ENCODE results near the gene CDC34. TPM values are rescaled to one million over a fixed set of nuclear protein-coding genes. Genes with fewer than 3 reads are reported as not detected.

The CDC34 gene
- polyA plus RNA-seq, 1 experiment: 34.0 TPM

DNA sequence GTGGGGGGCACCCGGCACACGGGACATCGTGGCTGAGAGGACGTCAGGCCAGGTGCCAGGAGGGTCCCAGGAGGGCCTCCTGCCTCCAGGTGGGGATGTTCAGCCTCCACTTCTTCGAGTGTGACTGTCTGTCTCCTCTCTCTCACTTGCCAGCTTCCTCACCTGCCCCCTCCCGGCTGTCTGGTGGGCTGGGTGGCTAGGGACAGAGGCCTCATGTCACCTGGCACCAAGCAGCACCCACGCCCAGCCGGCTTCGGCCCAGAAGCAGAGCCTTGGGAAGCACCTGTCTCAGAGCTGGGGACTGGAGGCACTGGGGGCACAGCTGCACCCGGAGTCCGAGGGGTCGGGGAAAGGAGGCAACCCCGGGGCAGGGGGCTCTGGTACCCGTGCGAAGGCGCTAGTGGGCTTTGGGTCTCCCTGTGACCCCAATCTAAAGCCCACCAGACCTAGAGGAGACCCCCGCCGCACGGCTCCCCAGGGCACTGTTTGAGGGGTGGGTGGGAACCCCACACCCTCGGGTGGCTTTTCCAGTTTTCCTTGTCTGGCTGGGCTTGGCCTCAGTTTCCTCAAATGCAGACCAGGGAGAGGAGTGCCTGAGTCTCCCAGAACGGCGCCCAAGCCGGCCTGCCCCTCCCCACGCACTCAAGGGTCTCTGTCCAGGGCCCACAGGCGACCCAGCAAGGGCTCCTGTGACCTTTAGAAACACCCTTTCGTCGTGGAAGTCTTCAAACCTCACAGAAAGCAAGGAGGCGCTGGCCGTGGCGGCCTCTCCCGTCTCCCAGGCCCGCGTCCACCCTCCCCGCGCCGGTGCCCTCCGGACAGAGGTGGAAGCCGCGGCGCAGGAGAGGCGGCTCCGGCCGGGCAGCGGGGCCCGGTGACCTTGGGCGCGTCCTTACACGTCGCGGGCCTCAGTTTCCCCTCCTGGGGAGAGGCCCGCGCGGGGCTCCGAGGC is 57.5 kb downstream of the CDC34 start:
- DNase-seq (ENCODE audit: low read depth, low spot score): no peak
- no peak overlapping the region for H3K27ac ChIP-seq (ENCODE audit: low read depth, low read length)
- H3K4me3 ChIP-seq (ENCODE audit: low read depth, low read length): no peak overlapping the region
- no peaks in the 10 kb centered on the region; the same call in 1 of the 2 replicates for H3K9me3 ChIP-seq (ENCODE audit: control insufficient read depth, insufficient read depth, low read length)
- POLR2A ChIA-PET: interaction anchor here (1.5 kb wide), 1 partner anchor 14 kb away, joined by 3 read pairs; no protein-coding TSS in a partner anchor
- peaks cover 14% of the 10 kb centered on the region for H3K27me3 ChIP-seq (ENCODE audit: control insufficient read depth, insufficient read depth, low read length)
- TF ChIP-seq, protein P1, sequence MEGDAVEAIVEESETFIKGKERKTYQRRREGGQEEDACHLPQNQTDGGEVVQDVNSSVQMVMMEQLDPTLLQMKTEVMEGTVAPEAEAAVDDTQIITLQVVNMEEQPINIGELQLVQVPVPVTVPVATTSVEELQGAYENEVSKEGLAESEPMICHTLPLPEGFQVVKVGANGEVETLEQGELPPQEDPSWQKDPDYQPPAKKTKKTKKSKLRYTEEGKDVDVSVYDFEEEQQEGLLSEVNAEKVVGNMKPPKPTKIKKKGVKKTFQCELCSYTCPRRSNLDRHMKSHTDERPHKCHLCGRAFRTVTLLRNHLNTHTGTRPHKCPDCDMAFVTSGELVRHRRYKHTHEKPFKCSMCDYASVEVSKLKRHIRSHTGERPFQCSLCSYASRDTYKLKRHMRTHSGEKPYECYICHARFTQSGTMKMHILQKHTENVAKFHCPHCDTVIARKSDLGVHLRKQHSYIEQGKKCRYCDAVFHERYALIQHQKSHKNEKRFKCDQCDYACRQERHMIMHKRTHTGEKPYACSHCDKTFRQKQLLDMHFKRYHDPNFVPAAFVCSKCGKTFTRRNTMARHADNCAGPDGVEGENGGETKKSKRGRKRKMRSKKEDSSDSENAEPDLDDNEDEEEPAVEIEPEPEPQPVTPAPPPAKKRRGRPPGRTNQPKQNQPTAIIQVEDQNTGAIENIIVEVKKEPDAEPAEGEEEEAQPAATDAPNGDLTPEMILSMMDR (IDR thresholded peaks at IDR 0.05; ENCODE audit: low read depth, low read length): no peak
- CTCF ChIA-PET: no interaction called here

DNA sequence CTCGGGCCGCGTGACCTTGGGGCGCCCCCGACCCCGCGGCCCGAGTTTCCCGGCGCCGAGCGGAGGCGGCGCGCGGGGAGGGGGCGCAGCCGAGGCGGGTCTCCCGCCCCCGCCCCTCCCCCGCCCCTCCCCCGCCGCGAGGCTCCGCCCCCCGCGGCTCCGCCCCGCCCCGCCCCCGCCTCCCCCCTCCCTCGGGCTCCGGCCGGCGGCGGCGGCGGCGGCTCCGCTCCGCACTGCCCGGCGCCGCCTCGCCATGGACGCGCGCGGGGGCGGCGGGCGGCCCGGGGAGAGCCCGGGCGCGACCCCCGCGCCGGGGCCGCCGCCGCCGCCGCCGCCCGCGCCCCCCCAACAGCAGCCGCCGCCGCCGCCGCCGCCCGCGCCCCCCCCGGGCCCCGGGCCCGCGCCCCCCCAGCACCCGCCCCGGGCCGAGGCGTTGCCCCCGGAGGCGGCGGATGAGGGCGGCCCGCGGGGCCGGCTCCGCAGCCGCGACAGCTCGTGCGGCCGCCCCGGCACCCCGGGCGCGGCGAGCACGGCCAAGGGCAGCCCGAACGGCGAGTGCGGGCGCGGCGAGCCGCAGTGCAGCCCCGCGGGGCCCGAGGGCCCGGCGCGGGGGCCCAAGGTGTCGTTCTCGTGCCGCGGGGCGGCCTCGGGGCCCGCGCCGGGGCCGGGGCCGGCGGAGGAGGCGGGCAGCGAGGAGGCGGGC is 58.3 kb downstream of the CDC34 start, which contains the start of gene HCN2:
TSS of gene HCN2 (plus strand) at position 189 of the 703 bp plus-strand sequence. CDS start at position 254, 65 bp downstream.
- POLR2A ChIA-PET: no interaction called here
- DNase-seq (ENCODE audit: low read depth, low spot score): no peak
- TF ChIP-seq, protein P1 (IDR thresholded peaks at IDR 0.05; ENCODE audit: low read depth, low read length): no peak
- Histone ChIP-seq H3K4me3 (ENCODE audit: low read depth, low read length) (peak within 1 kb of the TSS; percentile 12; the same call in 1 of the 2 replicates), H3K27me3 (ENCODE audit: control insufficient read depth, insufficient read depth, low read length) (peaks cover 19% of the 10 kb centered on the region), H3K27ac (ENCODE audit: low read depth, low read length) (no peak within 1 kb of the TSS), H3K9me3 (ENCODE audit: control insufficient read depth, insufficient read depth, low read length) (no peaks in the 10 kb centered on the region; the same call in 1 of the 2 replicates)
- CTCF ChIA-PET: no interaction called here

DNA sequence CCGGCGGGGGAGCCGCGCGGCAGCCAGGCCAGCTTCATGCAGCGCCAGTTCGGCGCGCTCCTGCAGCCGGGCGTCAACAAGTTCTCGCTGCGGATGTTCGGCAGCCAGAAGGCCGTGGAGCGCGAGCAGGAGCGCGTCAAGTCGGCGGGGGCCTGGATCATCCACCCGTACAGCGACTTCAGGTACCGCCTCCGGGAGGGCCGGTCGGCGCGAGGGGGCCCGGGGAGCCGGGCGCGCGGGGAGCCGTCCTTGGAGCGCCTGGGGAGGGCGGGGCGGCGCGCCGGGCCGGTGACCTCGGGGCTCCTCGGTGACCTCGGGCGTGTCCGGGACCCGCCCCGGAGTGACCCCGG is 58.8 kb downstream of the CDC34 start:
- no peak overlapping the region for H3K27ac ChIP-seq (ENCODE audit: low read depth, low read length)
- H3K9me3 ChIP-seq (ENCODE audit: control insufficient read depth, insufficient read depth, low read length): no peaks in the 10 kb centered on the region; the same call in 1 of the 2 replicates
- ChIA-PET POLR2A (no interaction called here), CTCF (no interaction called here)
- H3K4me3 ChIP-seq (ENCODE audit: low read depth, low read length): peak overlapping the region; percentile 12; the same call in 1 of the 2 replicates
- H3K27me3 ChIP-seq (ENCODE audit: control insufficient read depth, insufficient read depth, low read length): peaks cover 21% of the 10 kb centered on the region
- TF ChIP-seq, protein P1 (IDR thresholded peaks at IDR 0.05; ENCODE audit: low read depth, low read length): no peak
- no peak for DNase-seq (ENCODE audit: low read depth, low spot score)

DNA sequence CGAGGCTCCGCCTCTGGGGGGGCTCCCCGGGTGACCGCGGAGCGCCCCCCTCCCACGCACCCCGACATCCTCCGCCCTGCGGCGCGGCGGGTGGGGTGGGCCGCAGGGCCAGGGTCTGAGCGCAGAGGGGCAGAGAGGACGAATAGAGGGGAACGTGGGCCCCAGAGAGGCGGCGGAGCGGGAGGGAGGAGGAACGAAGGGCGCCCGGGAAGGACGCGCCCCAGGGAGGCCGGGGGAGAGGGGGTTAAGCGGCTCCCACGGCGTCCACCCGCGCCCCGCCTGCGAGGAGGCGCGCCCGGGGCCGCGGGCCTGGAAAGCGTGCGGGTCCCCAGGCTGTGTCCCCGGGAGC is 59.2 kb downstream of the CDC34 start:
- Histone ChIP-seq H3K27me3 (ENCODE audit: control insufficient read depth, insufficient read depth, low read length) (peaks cover 22% of the 10 kb centered on the region), H3K27ac (ENCODE audit: low read depth, low read length) (no peak overlapping the region), H3K9me3 (ENCODE audit: control insufficient read depth, insufficient read depth, low read length) (no peaks in the 10 kb centered on the region; the same call in 1 of the 2 replicates), H3K4me3 (ENCODE audit: low read depth, low read length) (no peak overlapping the region)
- TF ChIP-seq, protein P1 (IDR thresholded peaks at IDR 0.05; ENCODE audit: low read depth, low read length): no peak
- no peak for DNase-seq (ENCODE audit: low read depth, low spot score)
- ChIA-PET POLR2A (no interaction called here), CTCF (no interaction called here)
